Adrenal gland (tissue), 12 donors: ENCODE measurements around the gene ARMC2. TPM values are rescaled to one million over a fixed set of nuclear protein-coding genes. Genes with fewer than 3 reads are reported as not detected.

Source experiments
- DNase-seq, 7 donors: peaks; one replicate each; pipeline ENCODE4 v3.0.0-alpha.2; 2019 to 2020
- H3K27ac ChIP-seq, 5 donors: fragments of 200-600 bp; sonication (generic) in 4 of 5; 1 replicate in 3 of 5; 2 replicates in 2 of 5; pipeline versions ENCODE4 v1.5.1 to v1.8.0; 2016 to 2020; ENCODE audit warnings: mild to moderate bottlenecking in 1 of 5
- H3K27me3 ChIP-seq: fragments of 200-600 bp; 2 replicates; pipeline ENCODE4 v1.8.0; 2021
- H3K36me3 ChIP-seq, 2 donors: fragments of 200-600 bp; replicated peaks in 1 of 2; 1 replicate in 1 of 2; 2 replicates in 1 of 2; pipeline versions ENCODE4 v1.5.1 to v1.8.0; 2018 to 2022
- H3K4me1 ChIP-seq, 2 donors: fragments of 200-600 bp; replicated peaks in 1 of 2; 1 replicate in 1 of 2; 2 replicates in 1 of 2; pipeline versions ENCODE4 v1.5.1 to v1.8.0; 2018 to 2021
- H3K4me3 ChIP-seq, 4 donors: fragments of 200-600 bp; sonication (generic) in 3 of 4; one replicate each; pipeline ENCODE4 v1.5.1; 2016 to 2018
- H3K9me3 ChIP-seq, 3 donors: fragments of 200-600 bp; sonication (generic) in 1 of 3; replicated peaks in 1 of 3; 1 replicate in 2 of 3; 2 replicates in 1 of 3; pipeline versions ENCODE4 v1.5.1 to v1.8.0; 2016 to 2021
- CTCF ChIP-seq, 6 experiments: fragments of 450-650 bp in 4 of 6; fragments of 200-600 bp in 2 of 6; sonication (generic) in 1 of 6; IDR thresholded peaks; 1 replicate in 5 of 6; 2 replicates in 1 of 6; pipeline versions ENCODE4 v1.5.1 to v1.8.0; 2016 to 2021; ENCODE audit warnings: antibody characterized with exemption in 6 of 6, mild to moderate bottlenecking in 2 of 6, moderate library complexity in 1 of 6
- POLR2A ChIP-seq, 2 donors: fragments of 450-650 bp; IDR thresholded peaks; one replicate each; pipeline ENCODE4 v1.6.1; 2017; ENCODE audit warnings: antibody characterized with exemption in 2 of 2, mild to moderate bottlenecking in 2 of 2, moderate library complexity in 1 of 2
- WGBS, 4 donors: extraction: QIAGEN DNeasy Blood & Tissue Kit in 2 of 4; methylation state at CpG; one replicate each; pipeline versions ENCODE4 v1.1.5 to v1.1.7; 2013 to 2017; 5-methylcytosine and 5-hydroxymethylcytosine counted together
- intact Hi-C, 2 donors: fragments of 100-400 bp; cut with DNase I; formaldehyde crosslinking; loops; one replicate each; pipeline versions ENCODE4 v1.14.1 to v1.15.0; 2022 to 2023
- polyA plus RNA-seq, 3 donors: library from polyadenylated mRNA; stranded (reverse); fragments of 200-250 nt in 2 of 3; fragments of 350-450 nt in 1 of 3; fragmentation: Illumina TruSeq in 1 of 3; extraction: RNeasy Lipid Tissue Mini Kit (QIAGEN cat#74804) in 1 of 3; gene quantifications; one replicate each; pipeline ENCODE4 v1.2.3, GENCODE V29; 2013 to 2014
- total RNA-seq, 9 donors: library from RNA; depleted of rRNA in 4 of 9; stranded (reverse); fragments of >200 nt in 4 of 9; fragments of 120-200 nt in 1 of 9; fragmentation: NEBNext Ultra II Directional in 1 of 9; extraction: Animal tissue kit (Norgen Biotek cat#: 25700) in 1 of 9; gene quantifications; one replicate each; pipeline versions ENCODE4 v1.1.0 to v1.2.4, GENCODE V29; 2013 to 2023
- donor health status: healthy with polysubstance abuse.
- donor health status: Bipolar disorder and iron deficiency.
- donor health status: DM: yes; HTN: yes; CAD: no.
- donor health status: DM: no; HTN: no; CAD: no.
- donor health status: DM: no; HTN: no; CAD: no.
- donor health status: DM: yes; HTN: yes; CAD: no.

The ARMC2 gene
- total and polyA plus RNA-seq, 12 donors: 2.1 to 7.8 (median 6.4) TPM

DNA sequence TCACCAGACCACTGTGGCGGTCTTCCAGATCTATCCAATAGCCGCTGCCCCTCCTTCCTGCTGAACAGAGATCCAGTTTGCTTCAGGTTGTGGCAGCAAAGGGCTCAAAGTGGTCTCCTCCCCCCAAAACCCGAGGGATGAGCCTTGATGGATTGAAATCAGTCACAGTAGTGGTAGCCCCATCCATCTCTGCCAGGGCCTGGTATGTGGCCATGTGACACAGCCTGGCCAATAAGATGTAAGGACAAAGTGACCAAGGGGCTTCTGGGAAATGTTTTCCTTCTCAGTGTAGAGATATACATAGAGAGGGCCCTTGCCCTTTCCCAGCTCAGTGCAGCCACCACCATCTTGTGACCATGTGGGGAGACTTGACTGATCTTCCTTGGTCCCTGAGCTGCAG is 4.1 kb upstream of the ARMC2 start:
- no peaks in the 10 kb centered on the region for H3K9me3 ChIP-seq
- TF ChIP-seq POLR2A (IDR thresholded peaks at IDR 0.05) (no peak), CTCF (IDR thresholded peaks at IDR 0.05) (no peak)
- 78 to 100% (median 82%) methylated on average over 2 to 3 of the region's 3 CpGs for WGBS, 4 donors

GRCh38 chr6:108845145-108845544 is 3.1 kb upstream of the ARMC2 start:
- Histone ChIP-seq H3K9me3 (no peaks in the 10 kb centered on the region), H3K4me3 (no peak overlapping the region), H3K36me3 (no peaks in the 10 kb centered on the region), H3K27ac (no peak overlapping the region), H3K27me3 (no peaks in the 10 kb centered on the region), H3K4me1 (peaks cover 8 to 16% of the 10 kb centered on the region in 2 donors)
- no peak for DNase-seq
- intact Hi-C loops: no loop called here
- TF ChIP-seq POLR2A (IDR thresholded peaks at IDR 0.05) (no peak), CTCF (IDR thresholded peaks at IDR 0.05) (no peak)

More for the DNA sequence above, 4.1 kb upstream of the ARMC2 start:
- Histone ChIP-seq H3K36me3 (no peaks in the 10 kb centered on the region), H3K27me3 (no peaks in the 10 kb centered on the region), H3K4me3 (no peak overlapping the region), H3K4me1 (peaks cover 3 to 6% of the 10 kb centered on the region in 2 donors), H3K27ac (no peak overlapping the region)
- DNase-seq: no peak
- intact Hi-C loops: no loop called here

- Histone ChIP-seq H3K9me3 (no peaks in the 10 kb centered on the region), H3K4me3 (no peak overlapping the region), H3K4me1 (peaks cover 18 to 25% of the 10 kb centered on the region in 2 donors), H3K36me3 (no peaks in the 10 kb centered on the region), H3K27me3 (no peaks in the 10 kb centered on the region), H3K27ac (no peak overlapping the region)
- 52 to 77% (median 73%) methylated on average over 4 to 5 of the region's 5 CpGs for WGBS, 4 donors
- intact Hi-C loops: no loop called here
- DNase-seq: no peak
- no peak for TF ChIP-seq CTCF (IDR thresholded peaks at IDR 0.05)
- TF ChIP-seq POLR2A (IDR thresholded peaks at IDR 0.05): no peak
Measured at GRCh38 chr6:108846101-108846500, 2.1 kb upstream of the ARMC2 start.

- Histone ChIP-seq H3K36me3 (no peaks in the 10 kb centered on the region), H3K4me3 (no peak overlapping the region), H3K9me3 (no peaks in the 10 kb centered on the region), H3K27ac (no peak overlapping the region), H3K27me3 (no peaks in the 10 kb centered on the region), H3K4me1 (peaks cover 18 to 25% of the 10 kb centered on the region in 2 donors)
- intact Hi-C loops: no loop called here
- 67 to 100% (median 93%) methylated on average over 1 of the region's 1 CpG for WGBS, 4 donors
- DNase-seq: no peak
- TF ChIP-seq CTCF (IDR thresholded peaks at IDR 0.05) (no peak), POLR2A (IDR thresholded peaks at IDR 0.05) (no peak)
Measured at GRCh38 chr6:108846628-108847027, 1.6 kb upstream of the ARMC2 start.
